H1 (cell line): ENCODE data around the gene ADAM22. TPM values are rescaled to one million over a fixed set of nuclear protein-coding genes. Genes with fewer than 3 reads are reported as not detected.

ENCODE experiments used
- CTCF ChIA-PET: fragments of 300-600 bp; sonication (Branson Sonifier 250); formaldehyde crosslinking; loops from one replicate; lab custom pipeline; 2021; ENCODE audit not compliant: partially characterized antibody; lab: Charles Lee
- POLR2A ChIA-PET: fragments of 300-600 bp; sonication (Branson Sonifier 250); formaldehyde crosslinking; loops from one replicate; lab custom pipeline; 2021; ENCODE audit warnings: inconsistent platforms; ENCODE audit not compliant: partially characterized antibody; lab: Charles Lee
- DNase-seq, 2 experiments: peaks; one replicate each; pipeline versions ENCODE4 v3.0.0 to v3.0.0-alpha.2; 2010 to 2022; ENCODE audit warnings: low spot score in 2 of 2, low read depth in 1 of 2, mixed read lengths in 1 of 2
- FAIRE-seq: peaks from 2 replicates; lab custom pipeline; 2011; peaks lifted over from hg19 to GRCh38; lab: Jason Lieb, UNC
- H2AFZ ChIP-seq: 2 replicates; pipeline ENCODE4 v1.8.1; 2012; ENCODE audit warnings: low read length, inconsistent platforms
- H2AK5ac ChIP-seq: 2 replicates; pipeline ENCODE4 v1.6.1; 2013; ENCODE audit warnings: low read depth, low read length
- H2BK120ac ChIP-seq: replicated peaks from 2 replicates; pipeline ENCODE3; 2013; ENCODE audit warnings: low read depth, low read length, inconsistent platforms
- H2BK12ac ChIP-seq: 2 replicates; pipeline ENCODE4 v1.6.1; 2013; ENCODE audit warnings: low read depth, low read length
- H2BK15ac ChIP-seq: 2 replicates; pipeline ENCODE4 v1.6.1; 2013; ENCODE audit warnings: low read length
- H2BK20ac ChIP-seq: 2 replicates; pipeline ENCODE4 v1.6.1; 2013; ENCODE audit warnings: low read length
- H2BK5ac ChIP-seq: 2 replicates; pipeline ENCODE4 v1.6.1; 2013; ENCODE audit warnings: low read depth, low read length
- H3K14ac ChIP-seq: 2 replicates; pipeline ENCODE4 v1.6.1; 2013; ENCODE audit warnings: inconsistent platforms; ENCODE audit not compliant: insufficient read length
- H3K18ac ChIP-seq: 2 replicates; pipeline ENCODE4 v1.6.1; 2013; ENCODE audit warnings: low read length; ENCODE audit errors: extremely low read depth
- H3K23ac ChIP-seq: 2 replicates; pipeline ENCODE4 v1.6.1; 2013; ENCODE audit warnings: inconsistent platforms; ENCODE audit not compliant: insufficient read length
- H3K23me2 ChIP-seq: 2 replicates; pipeline ENCODE4 v1.6.1; 2013; ENCODE audit warnings: low read depth, low read length
- H3K27ac ChIP-seq: 2 replicates; pipeline ENCODE4 v1.6.1; 2011; ENCODE audit warnings: low read depth, low read length, inconsistent platforms
- H3K27me3 ChIP-seq, 4 experiments: replicated peaks in 1 of 4; 1 replicate in 1 of 4; 2 replicates in 3 of 4; pipeline versions ENCODE4 v1.6.1 to v1.8.1; 2011 to 2013; ENCODE audit warnings: low read length in 3 of 4, mild to moderate bottlenecking in 3 of 4, inconsistent platforms in 2 of 4, mixed read lengths in 2 of 4, moderate library complexity in 1 of 4; ENCODE audit not compliant: control insufficient read depth in 3 of 4, insufficient read depth in 3 of 4; ENCODE audit errors: extremely low read depth in 1 of 4
- H3K36me3 ChIP-seq, 4 experiments: 2 replicates each; pipeline versions ENCODE4 v1.6.1 to v1.8.1; 2011 to 2013; ENCODE audit warnings: mild to moderate bottlenecking in 4 of 4, low read length in 3 of 4, moderate library complexity in 2 of 4, control low read depth in 1 of 4, inconsistent platforms in 1 of 4; ENCODE audit not compliant: insufficient read depth in 4 of 4, control insufficient read depth in 2 of 4
- H3K4ac ChIP-seq: replicated peaks from 2 replicates; pipeline ENCODE3; 2013; ENCODE audit warnings: low read length, low read depth, mixed read lengths, inconsistent platforms; ENCODE audit not compliant: insufficient read length
- H3K4me1 ChIP-seq, 4 experiments: replicated peaks in 1 of 4; 1 replicate in 1 of 4; 2 replicates in 3 of 4; pipeline versions ENCODE4 v1.6.1 to v1.8.1; 2011 to 2013; ENCODE audit warnings: low read length in 3 of 4, inconsistent platforms in 2 of 4, mixed read lengths in 1 of 4; ENCODE audit not compliant: insufficient read depth in 4 of 4, control insufficient read depth in 3 of 4
- H3K4me2 ChIP-seq, 2 experiments: 2 replicates each; pipeline versions ENCODE4 v1.6.1 to v1.8.1; 2011 to 2013; ENCODE audit warnings: low read depth in 2 of 2, low read length in 2 of 2, control low read depth in 1 of 2, inconsistent platforms in 1 of 2, mild to moderate bottlenecking in 1 of 2; ENCODE audit not compliant: insufficient read depth in 1 of 2
- H3K4me3 ChIP-seq, 4 experiments: fragments of 200-600, 300-600 bp in 1 of 4; sonication (generic), shearing (Covaris generic), sonication (Bioruptor Twin) in 1 of 4; 2 replicates each; pipeline versions ENCODE4 v1.5.1 to v1.8.1; 2011 to 2016; ENCODE audit warnings: low read length in 4 of 4, low read depth in 3 of 4, control low read depth in 2 of 4, inconsistent platforms in 2 of 4, mild to moderate bottlenecking in 2 of 4, mixed read lengths in 1 of 4, moderate library complexity in 1 of 4; ENCODE audit not compliant: insufficient read depth in 2 of 4; ENCODE audit errors: extremely low read depth in 1 of 4
- H3K56ac ChIP-seq: replicated peaks from 2 replicates; pipeline ENCODE3; 2013; ENCODE audit warnings: low read depth, mild to moderate bottlenecking, mixed read lengths, low read length, inconsistent platforms; ENCODE audit not compliant: insufficient read length
- H3K79me1 ChIP-seq: 2 replicates; pipeline ENCODE4 v1.6.1; 2013; ENCODE audit warnings: low read depth, low read length, control low read depth
- H3K79me2 ChIP-seq, 2 experiments: 2 replicates each; pipeline versions ENCODE4 v1.6.1 to v1.8.1; 2012 to 2013; ENCODE audit warnings: low read length in 2 of 2, mild to moderate bottlenecking in 2 of 2, inconsistent platforms in 1 of 2; ENCODE audit not compliant: insufficient read depth in 2 of 2, control insufficient read depth in 1 of 2
- H3K9ac ChIP-seq, 4 experiments: replicated peaks in 1 of 4; 1 replicate in 1 of 4; 2 replicates in 3 of 4; pipeline versions ENCODE4 v1.6.1 to v1.8.1; 2011 to 2013; ENCODE audit warnings: low read depth in 3 of 4, low read length in 3 of 4, control low read depth in 2 of 4, mild to moderate bottlenecking in 2 of 4, moderate library complexity in 2 of 4, inconsistent platforms in 1 of 4; ENCODE audit errors: extremely low read depth in 1 of 4
- H3K9me3 ChIP-seq, 2 experiments: 2 replicates each; pipeline versions ENCODE4 v1.6.1 to v1.8.1; 2012 to 2013; ENCODE audit warnings: mild to moderate bottlenecking in 2 of 2, moderate library complexity in 2 of 2, control low read depth in 1 of 2, inconsistent platforms in 1 of 2, low read depth in 1 of 2, low read length in 1 of 2, mixed read lengths in 1 of 2; ENCODE audit not compliant: insufficient read depth in 2 of 2
- H4K20me1 ChIP-seq, 2 experiments: replicated peaks in 1 of 2; 2 replicates each; pipeline versions ENCODE3 to v1.8.1; 2011 to 2013; ENCODE audit warnings: inconsistent platforms in 2 of 2, low read length in 2 of 2, mild to moderate bottlenecking in 1 of 2; ENCODE audit not compliant: insufficient read depth in 2 of 2, control insufficient read depth in 1 of 2
- H4K5ac ChIP-seq: 2 replicates; pipeline ENCODE4 v1.6.1; 2013; ENCODE audit warnings: low read length, low read depth, mixed read lengths, inconsistent platforms; ENCODE audit not compliant: insufficient read length
- H4K8ac ChIP-seq: 2 replicates; pipeline ENCODE4 v1.8.0; 2013; ENCODE audit warnings: mild to moderate bottlenecking, moderate library complexity, low read length, inconsistent platforms; ENCODE audit not compliant: insufficient read depth; ENCODE audit errors: extremely low read depth
- H4K91ac ChIP-seq: replicated peaks from 2 replicates; pipeline ENCODE3; 2013; ENCODE audit warnings: low read length, mixed read lengths, inconsistent platforms; ENCODE audit not compliant: insufficient read length
- CBX5 ChIP-seq: fragments of 300-800, 300-1000 bp; sonication (generic); IDR thresholded peaks from 2 replicates; pipeline ENCODE4 v1.7.1; 2016; ENCODE audit warnings: antibody characterized with exemption, low read length, low read depth
- CREB1 ChIP-seq: IDR thresholded peaks from 2 replicates; pipeline ENCODE4 v1.6.1; 2012; ENCODE audit warnings: inconsistent platforms
- CTBP2 ChIP-seq: IDR thresholded peaks from 2 replicates; pipeline ENCODE4 v1.7.0; 2011; ENCODE audit warnings: borderline replicate concordance, mild to moderate bottlenecking, moderate library complexity, mixed read lengths, low read length; ENCODE audit not compliant: insufficient read depth, insufficient read length
- FOSL1 ChIP-seq: IDR thresholded peaks from 2 replicates; pipeline ENCODE4 v1.6.1; 2011; ENCODE audit warnings: mild to moderate bottlenecking, low read depth, low read length, moderate library complexity; ENCODE audit not compliant: insufficient read depth
- HDAC6 ChIP-seq: IDR thresholded peaks from one replicate; pipeline ENCODE4 v1.7.1; 2012; ENCODE audit warnings: low read depth, mild to moderate bottlenecking, inconsistent platforms, low read length, moderate library complexity
- RAD21 ChIP-seq, 2 experiments: IDR thresholded peaks in 1 of 2; conservative IDR thresholded peaks in 1 of 2; 2 replicates each; pipeline ENCODE4 v1.6.1; 2011; ENCODE audit warnings: low read depth in 2 of 2, low read length in 2 of 2, improper control_type of control experiment in 1 of 2, inconsistent platforms in 1 of 2, mild to moderate bottlenecking in 1 of 2, moderate library complexity in 1 of 2
- RFX5 ChIP-seq: IDR thresholded peaks from 2 replicates; pipeline ENCODE4 v1.6.1; 2011; ENCODE audit warnings: low read depth, low read length, improper control_type of control experiment, borderline replicate concordance
- RNF2 ChIP-seq: fragments of 200-900, 300-1000 bp; sonication (generic); IDR thresholded peaks from 2 replicates; pipeline ENCODE4 v1.7.1; 2016; ENCODE audit warnings: borderline replicate concordance, low read depth, mild to moderate bottlenecking, antibody characterized with exemption, low read length; ENCODE audit not compliant: poor library complexity, severe bottlenecking; ENCODE audit errors: missing control alignments
- RXRA ChIP-seq: IDR thresholded peaks from 2 replicates; pipeline ENCODE4 v1.6.1; 2011; ENCODE audit warnings: low read depth, mild to moderate bottlenecking, low read length, moderate library complexity; ENCODE audit not compliant: insufficient read depth
- SAP30 ChIP-seq: fragments of 300-600 bp; sonication (generic); IDR thresholded peaks from 2 replicates; pipeline ENCODE4 v1.7.1; 2012; ENCODE audit warnings: low read length, moderate library complexity, mild to moderate bottlenecking, inconsistent platforms; ENCODE audit not compliant: insufficient read depth, insufficient replicate concordance
- SIN3A ChIP-seq, 2 experiments: IDR thresholded peaks in 1 of 2; conservative IDR thresholded peaks in 1 of 2; 2 replicates each; pipeline ENCODE4 v1.6.1; 2011 to 2012; ENCODE audit warnings: low read length in 2 of 2, improper control_type of control experiment in 1 of 2, low read depth in 1 of 2, mild to moderate bottlenecking in 1 of 2
- SP1 ChIP-seq: IDR thresholded peaks from 2 replicates; pipeline ENCODE4 v1.6.1; 2011; ENCODE audit warnings: low read depth, low read length
- SP4 ChIP-seq: IDR thresholded peaks from 2 replicates; pipeline ENCODE4 v1.6.1; 2012; ENCODE audit warnings: low read length, inconsistent platforms
- polyA plus RNA-seq, 7 experiments: library from polyadenylated mRNA; depleted of rRNA in 3 of 7; stranded (reverse) in 5 of 7; unstranded in 2 of 7; fragments of >200 nt in 5 of 7; fragments of 200-250 nt in 2 of 7; gene quantifications; 1 replicate in 5 of 7; 2 replicates in 1 of 7; 4 replicates in 1 of 7; pipeline versions ENCODE4 v1.2.1 to v1.2.3, GENCODE V29; 2011 to 2013; ENCODE audit warnings: missing spikeins in 2 of 7, mixed read lengths in 2 of 7
- total RNA-seq: library from RNA; stranded (reverse); fragmentation: NEBNext Ultra II Directional; extraction: Animal tissue kit (Norgen Biotek cat#: 25700); gene quantifications from 2 replicates; pipeline ENCODE4 v1.2.1, GENCODE V29; 2021
- TF ChIP-seq, protein P1 (sequence below): IDR thresholded peaks from 2 replicates; pipeline ENCODE4 v1.6.1; 2011; ENCODE audit warnings: low read depth, mild to moderate bottlenecking, low read length; ENCODE audit not compliant: insufficient read depth

Gene ADAM22
- total and polyA plus RNA-seq, 2 of the 8 experiments (the other 6 are each of a cell fraction or from before 2014, with no cell fraction given): 4.6 to 21.4 TPM

GRCh38 chr7:88062238-88062637 lies 128.2 kb downstream of the ADAM22 start:
- CTCF ChIA-PET: no interaction called here
- TF ChIP-seq CTBP2: no peak
- TF ChIP-seq, protein P1, sequence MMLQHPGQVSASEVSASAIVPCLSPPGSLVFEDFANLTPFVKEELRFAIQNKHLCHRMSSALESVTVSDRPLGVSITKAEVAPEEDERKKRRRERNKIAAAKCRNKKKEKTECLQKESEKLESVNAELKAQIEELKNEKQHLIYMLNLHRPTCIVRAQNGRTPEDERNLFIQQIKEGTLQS: no peak
- TF ChIP-seq HDAC6: no peak
- TF ChIP-seq RFX5: no peak
- TF ChIP-seq SP4: no peak
- TF ChIP-seq RNF2: no peak
- no peak for TF ChIP-seq CBX5
- TF ChIP-seq SAP30: no peak
- TF ChIP-seq SIN3A (conservative IDR thresholded peaks at IDR 0.05 in 1 of 2, IDR thresholded peaks at IDR 0.05 in 1 of 2; ENCODE audit: low read depth in 1 of 2, low read length in 2 of 2): no peak
- no peak for TF ChIP-seq RAD21 (IDR thresholded peaks at IDR 0.05 in 1 of 2, conservative IDR thresholded peaks at IDR 0.05 in 1 of 2; ENCODE audit: low read depth in 2 of 2, low read length in 2 of 2)
- no peak for TF ChIP-seq RXRA
- no peak for TF ChIP-seq FOSL1
- TF ChIP-seq SP1: no peak
- TF ChIP-seq CREB1: no peak

More at GRCh38 chr7:88062238-88062637, 128.2 kb downstream of the ADAM22 start:
- Histone ChIP-seq H3K14ac (no peak overlapping the region), H2BK5ac (no peak overlapping the region), H2BK20ac (no peak overlapping the region), H3K9me3 (no peaks in the 10 kb centered on the region), H3K27me3 (no peaks in the 10 kb centered on the region), H2AFZ (no peak overlapping the region), H3K18ac (no peak overlapping the region), H4K20me1 (no peaks in the 10 kb centered on the region), H3K27ac (no peak overlapping the region), H3K56ac (no peak overlapping the region), H3K9ac (no peak overlapping the region), H3K79me1 (no peaks in the 10 kb centered on the region), H3K4me1 (no peaks in the 10 kb centered on the region), H3K4me3 (no peak overlapping the region), H4K5ac (no peak overlapping the region), H3K36me3 (no peaks in the 10 kb centered on the region), H4K91ac (no peak overlapping the region), H3K23me2 (no peaks in the 10 kb centered on the region), H3K4ac (no peak overlapping the region), H2AK5ac (no peak overlapping the region), H4K8ac (no peak overlapping the region), H3K23ac (no peak overlapping the region), H2BK12ac (no peak overlapping the region), H3K79me2 (no peaks in the 10 kb centered on the region), H2BK120ac (no peak overlapping the region), H3K4me2 (no peak overlapping the region), H2BK15ac (no peak overlapping the region)
- POLR2A ChIA-PET: no interaction called here
- no peak for FAIRE-seq
- DNase-seq: no peak
